Neural progenitor cell (in vitro differentiated cells): Measurements from ENCODE around the gene TRAPPC1. TPM values are rescaled to one million over a fixed set of nuclear protein-coding genes. Genes with fewer than 3 reads are reported as not detected.

Experiments used
- DNase-seq: peaks from one replicate; pipeline ENCODE4 v3.0.0-alpha.2; 2016; ENCODE audit warnings: low spot score
- H2AFZ ChIP-seq: fragments of 200-600 bp; sonication (generic); replicated peaks from 2 replicates; pipeline ENCODE4 v1.6.1; 2016; ENCODE audit warnings: antibody characterized with exemption
- H3F3A ChIP-seq: fragments of 200-600 bp; sonication (generic); 2 replicates; pipeline ENCODE4 v1.6.1; 2016; ENCODE audit warnings: antibody characterized with exemption, low read depth
- H3K27ac ChIP-seq: fragments of 200-600 bp; sonication (generic); 2 replicates; pipeline ENCODE4 v1.5.1; 2016; ENCODE audit warnings: mild to moderate bottlenecking
- H3K27me3 ChIP-seq: fragments of 200-600 bp; sonication (generic); 2 replicates; pipeline ENCODE4 v1.6.1; 2016; ENCODE audit warnings: mild to moderate bottlenecking, moderate library complexity
- H3K36me3 ChIP-seq: fragments of 200-600 bp; sonication (generic); 2 replicates; pipeline ENCODE4 v1.5.1; 2016
- H3K4me1 ChIP-seq: fragments of 200-600 bp; sonication (generic); 2 replicates; pipeline ENCODE4 v1.6.1; 2016; ENCODE audit warnings: mixed run types
- H3K4me2 ChIP-seq: fragments of 200-600 bp; sonication (generic); 2 replicates; pipeline ENCODE4 v1.6.1; 2016
- H3K4me3 ChIP-seq: fragments of 200-600 bp; sonication (generic); 2 replicates; pipeline ENCODE4 v1.5.1; 2016
- H3K79me2 ChIP-seq: fragments of 200-600 bp; sonication (generic); 2 replicates; pipeline ENCODE4 v1.6.1; 2016; ENCODE audit warnings: low read depth
- H3K9ac ChIP-seq: fragments of 200-600 bp; sonication (generic); 2 replicates; pipeline ENCODE4 v1.6.1; 2016
- H3K9me3 ChIP-seq: fragments of 200-600 bp; sonication (generic); 2 replicates; pipeline ENCODE4 v1.5.1; 2016; ENCODE audit warnings: low read depth
- H4K20me1 ChIP-seq: fragments of 200-600 bp; sonication (generic); 2 replicates; pipeline ENCODE4 v1.6.1; 2016; ENCODE audit warnings: low read depth
- H3K27ac Mint-ChIP-seq: 3 replicates; pipeline ENCODE4 v1.8.0; 2021; ENCODE audit warnings: mixed read lengths
- H3K27me3 Mint-ChIP-seq: 2 replicates; pipeline ENCODE4 v1.8.0; 2022; ENCODE audit warnings: low read depth, mild to moderate bottlenecking, inconsistent platforms, moderate library complexity, mixed read lengths; ENCODE audit not compliant: insufficient read depth
- H3K36me3 Mint-ChIP-seq: 3 replicates; pipeline ENCODE4 v1.8.0; 2021; ENCODE audit warnings: mixed read lengths
- H3K4me1 Mint-ChIP-seq: 3 replicates; pipeline ENCODE4 v1.8.0; 2021; ENCODE audit warnings: mixed read lengths
- H3K4me3 Mint-ChIP-seq: 3 replicates; pipeline ENCODE4 v1.8.0; 2021; ENCODE audit warnings: mild to moderate bottlenecking, moderate library complexity, mixed read lengths
- H3K9me3 Mint-ChIP-seq: 3 replicates; pipeline ENCODE4 v1.8.0; 2020; ENCODE audit warnings: mixed read lengths
- EZH2 ChIP-seq: fragments of 200-600 bp; sonication (generic); IDR thresholded peaks from 2 replicates; pipeline ENCODE4 v1.6.1; 2017; ENCODE audit warnings: antibody characterized with exemption, mild to moderate bottlenecking, moderate library complexity
- EZH2phosphoT487 ChIP-seq: fragments of 200-600 bp; sonication (generic); IDR thresholded peaks from 2 replicates; pipeline ENCODE4 v1.6.1; 2017; ENCODE audit warnings: antibody characterized with exemption
- total RNA-seq: library from RNA; depleted of rRNA; stranded (reverse); fragments of >200 nt; gene quantifications from 2 replicates; pipeline ENCODE4 v1.2.3, GENCODE V29; 2015; ENCODE audit warnings: low replicate concordance
- TF ChIP-seq, protein P1 (sequence below): fragments of 200-600 bp; sonication (generic); IDR thresholded peaks from 2 replicates; pipeline ENCODE4 v1.5.1; 2017; ENCODE audit warnings: antibody characterized with exemption, mild to moderate bottlenecking

The TRAPPC1 gene
- total RNA-seq, 1 donor from 2014 or later = 9.8 TPM

DNA sequence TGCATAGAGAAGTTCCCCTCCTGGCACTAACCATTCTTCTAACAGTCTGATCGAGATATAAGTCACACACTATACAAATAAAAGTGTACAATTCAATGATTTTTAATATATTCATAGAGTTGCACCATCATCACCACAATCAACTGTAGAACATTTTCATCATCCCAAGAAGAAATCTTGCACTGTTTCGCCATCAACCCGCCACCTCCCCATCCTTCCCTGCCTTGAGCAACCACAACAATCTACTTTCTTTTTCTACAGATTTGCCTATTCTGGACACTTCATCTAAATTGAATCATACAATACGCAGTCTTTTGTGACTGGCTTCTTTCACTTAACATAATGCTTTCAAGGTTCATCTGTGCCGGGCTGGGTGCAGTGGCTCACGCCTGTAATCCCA, 37.7 kb upstream of the TRAPPC1 start:
- Histone ChIP-seq H4K20me1 (no peaks in the 10 kb centered on the region), H3K4me2 (no peak overlapping the region), H3K79me2 (no peaks in the 10 kb centered on the region), H3F3A (no peaks in the 10 kb centered on the region), H3K27ac (no peak overlapping the region), H3K9ac (no peak overlapping the region), H3K36me3 (no peaks in the 10 kb centered on the region), H2AFZ (no peak overlapping the region), H3K4me1 (no peaks in the 10 kb centered on the region), H3K9me3 (no peaks in the 10 kb centered on the region), H3K4me3 (no peak overlapping the region), H3K27me3 (peaks cover 6% of the 10 kb centered on the region)
- Mint-ChIP-seq H3K27me3 (no peaks in the 10 kb centered on the region), H3K36me3 (no peaks in the 10 kb centered on the region), H3K9me3 (peaks cover 10% of the 10 kb centered on the region), H3K4me1 (no peaks in the 10 kb centered on the region), H3K4me3 (no peak overlapping the region), H3K27ac (no peak overlapping the region)
- TF ChIP-seq EZH2 (no peak), EZH2phosphoT487 (no peak)
- TF ChIP-seq, protein P1, sequence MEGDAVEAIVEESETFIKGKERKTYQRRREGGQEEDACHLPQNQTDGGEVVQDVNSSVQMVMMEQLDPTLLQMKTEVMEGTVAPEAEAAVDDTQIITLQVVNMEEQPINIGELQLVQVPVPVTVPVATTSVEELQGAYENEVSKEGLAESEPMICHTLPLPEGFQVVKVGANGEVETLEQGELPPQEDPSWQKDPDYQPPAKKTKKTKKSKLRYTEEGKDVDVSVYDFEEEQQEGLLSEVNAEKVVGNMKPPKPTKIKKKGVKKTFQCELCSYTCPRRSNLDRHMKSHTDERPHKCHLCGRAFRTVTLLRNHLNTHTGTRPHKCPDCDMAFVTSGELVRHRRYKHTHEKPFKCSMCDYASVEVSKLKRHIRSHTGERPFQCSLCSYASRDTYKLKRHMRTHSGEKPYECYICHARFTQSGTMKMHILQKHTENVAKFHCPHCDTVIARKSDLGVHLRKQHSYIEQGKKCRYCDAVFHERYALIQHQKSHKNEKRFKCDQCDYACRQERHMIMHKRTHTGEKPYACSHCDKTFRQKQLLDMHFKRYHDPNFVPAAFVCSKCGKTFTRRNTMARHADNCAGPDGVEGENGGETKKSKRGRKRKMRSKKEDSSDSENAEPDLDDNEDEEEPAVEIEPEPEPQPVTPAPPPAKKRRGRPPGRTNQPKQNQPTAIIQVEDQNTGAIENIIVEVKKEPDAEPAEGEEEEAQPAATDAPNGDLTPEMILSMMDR = no peak
- DNase-seq = no peak

DNA sequence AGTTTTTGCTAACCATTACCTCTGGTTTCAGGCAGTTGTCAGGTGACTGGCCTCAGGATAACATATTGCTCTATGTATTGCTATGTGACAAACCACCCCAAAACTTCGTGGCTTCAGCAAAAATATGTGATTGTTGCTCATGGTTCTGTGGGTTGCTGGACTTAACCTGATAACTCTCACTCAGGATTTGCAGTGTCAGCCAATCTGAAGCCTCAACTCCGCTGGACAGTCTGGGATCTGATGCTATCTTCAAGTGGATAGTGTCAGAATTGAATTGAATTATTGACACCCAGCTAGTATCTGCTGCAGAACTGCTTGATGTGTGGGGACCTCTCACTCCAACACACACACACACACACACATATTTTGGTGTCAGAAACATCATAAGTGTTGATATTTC, 36.0 kb upstream of the TRAPPC1 start:
- Histone ChIP-seq H3K4me3 (no peak overlapping the region), H3K9me3 (no peaks in the 10 kb centered on the region), H2AFZ (no peak overlapping the region), H3K36me3 (no peaks in the 10 kb centered on the region), H3K9ac (no peak overlapping the region), H3K79me2 (no peaks in the 10 kb centered on the region), H3K4me1 (no peaks in the 10 kb centered on the region), H3K27me3 (peaks cover 6% of the 10 kb centered on the region), H3K27ac (no peak overlapping the region), H3F3A (no peaks in the 10 kb centered on the region), H4K20me1 (no peaks in the 10 kb centered on the region), H3K4me2 (no peak overlapping the region)
- Mint-ChIP-seq H3K9me3 (peaks cover 3% of the 10 kb centered on the region), H3K36me3 (no peaks in the 10 kb centered on the region), H3K27me3 (no peaks in the 10 kb centered on the region), H3K4me1 (no peaks in the 10 kb centered on the region), H3K4me3 (no peak overlapping the region), H3K27ac (no peak overlapping the region)
- no peak for DNase-seq
- TF ChIP-seq EZH2phosphoT487 = no peak
- no peak for TF ChIP-seq EZH2
- TF ChIP-seq, protein P1 = no peak

DNA sequence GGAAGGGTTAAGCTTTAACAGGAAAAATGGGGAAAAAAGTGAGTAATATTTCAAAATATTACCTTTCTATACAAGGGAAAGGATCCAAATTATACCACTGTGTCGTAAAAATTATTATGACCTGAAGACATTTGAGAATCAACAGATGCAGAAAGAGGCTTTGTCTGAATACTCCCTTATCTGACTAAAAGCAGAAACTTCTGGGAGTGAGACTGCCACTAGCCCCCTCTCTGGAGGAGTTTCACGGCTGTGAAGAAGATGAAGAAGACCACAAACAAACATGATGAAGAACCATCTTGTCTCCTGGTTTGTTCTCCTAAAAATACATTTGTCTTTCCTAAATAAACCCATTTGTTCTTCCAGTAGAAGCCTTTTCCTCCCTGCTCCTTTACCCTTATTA, 29.7 kb upstream of the TRAPPC1 start:
- H3K9me3 Mint-ChIP-seq = no peaks in the 10 kb centered on the region
- no peak overlapping the region for H3K4me3 ChIP-seq
- H3K36me3 ChIP-seq = no peaks in the 10 kb centered on the region
- H3K4me2 ChIP-seq = no peak overlapping the region
- no peaks in the 10 kb centered on the region for H3F3A ChIP-seq
- DNase-seq = no peak
- H3K9ac ChIP-seq = no peak overlapping the region
- H3K36me3 Mint-ChIP-seq = no peaks in the 10 kb centered on the region
- no peak overlapping the region for H2AFZ ChIP-seq
- H3K4me1 Mint-ChIP-seq = no peaks in the 10 kb centered on the region
- no peak overlapping the region for H3K27ac ChIP-seq
- no peaks in the 10 kb centered on the region for H4K20me1 ChIP-seq
- no peak for TF ChIP-seq EZH2
- TF ChIP-seq, protein P1 = no peak
- no peak for TF ChIP-seq EZH2phosphoT487
- H3K27me3 Mint-ChIP-seq = peaks cover 2% of the 10 kb centered on the region
- H3K4me3 Mint-ChIP-seq = no peak overlapping the region
- no peaks in the 10 kb centered on the region for H3K4me1 ChIP-seq
- H3K27ac Mint-ChIP-seq = no peak overlapping the region
- no peaks in the 10 kb centered on the region for H3K79me2 ChIP-seq
- H3K9me3 ChIP-seq = no peaks in the 10 kb centered on the region
- H3K27me3 ChIP-seq = no peaks in the 10 kb centered on the region
